ENCODE measurements around the gene MSANTD2.
A peak's percentile ranks its signal among the peaks of the same experiment; 100 is the strongest.

Gene MSANTD2

GRCh38 chr11:124737638-124738305 is 62.4 kb downstream of the MSANTD2 start:
- DNase-seq (ENCODE audit: low read depth, low spot score) = no peak

GRCh38 chr11:124736736-124737135 is 63.5 kb downstream of the MSANTD2 start:
- DNase-seq (ENCODE audit: low read depth, low spot score) = no peak

- DNase-seq (ENCODE audit: low read depth, low spot score) = no peak
Observed at GRCh38 chr11:124732230-124732629, 68.0 kb downstream of the MSANTD2 start.

- no peak for DNase-seq (ENCODE audit: low read depth, low spot score)
Observed at GRCh38 chr11:124729571-124729970, 70.6 kb downstream of the MSANTD2 start.

GRCh38 chr11:124728134-124728533 is 72.1 kb downstream of the MSANTD2 start:
- DNase-seq (ENCODE audit: low read depth, low spot score) = no peak

GRCh38 chr11:124727474-124727873 is 72.7 kb downstream of the MSANTD2 start:
- no peak for DNase-seq (ENCODE audit: low read depth, low spot score)

- no peak for DNase-seq (ENCODE audit: low read depth, low spot score)
Observed at GRCh38 chr11:124725719-124726105, 74.5 kb downstream of the MSANTD2 start.

GRCh38 chr11:124724979-124725718 is 75.1 kb downstream of the MSANTD2 start:
- DNase-seq (ENCODE audit: low read depth, low spot score) = no peak

- DNase-seq (ENCODE audit: low read depth, low spot score) = no peak
Observed at GRCh38 chr11:124722176-124722575, 78.0 kb downstream of the MSANTD2 start.

GRCh38 chr11:124719534-124719933 is 80.7 kb downstream of the MSANTD2 start:
- DNase-seq (ENCODE audit: low read depth, low spot score) = no peak

- no peak for DNase-seq (ENCODE audit: low read depth, low spot score)
Observed at GRCh38 chr11:124718801-124719200, 81.4 kb downstream of the MSANTD2 start.

GRCh38 chr11:124717786-124718651 is 82.2 kb downstream of the MSANTD2 start:
- DNase-seq (ENCODE audit: low read depth, low spot score) = peak; percentile 82

GRCh38 chr11:124717421-124717785 is 82.8 kb downstream of the MSANTD2 start:
- DNase-seq (ENCODE audit: low read depth, low spot score) = no peak

- peak; percentile 70 for DNase-seq (ENCODE audit: low read depth, low spot score)
Observed at GRCh38 chr11:124716591-124716990, 83.6 kb downstream of the MSANTD2 start.
